Tibial nerve (tissue), 4 donors: ENCODE measurements around the gene DPP10. TPM values are rescaled to one million over a fixed set of nuclear protein-coding genes. Genes with fewer than 3 reads are reported as not detected.

Experiments used
- DNase-seq, 2 donors: peaks; one replicate each; pipeline ENCODE4 v3.0.0-alpha.2; 2019; ENCODE audit warnings: low spot score in 2 of 2
- H3K27ac ChIP-seq, 4 donors: fragments of 200-600 bp; sonication (generic) in 3 of 4; one replicate each; pipeline ENCODE4 v1.5.1; 2017 to 2019; ENCODE audit warnings: mild to moderate bottlenecking in 1 of 4
- H3K27me3 ChIP-seq, 2 donors: fragments of 200-600 bp; sonication (generic) in 1 of 2; one replicate each; pipeline versions ENCODE4 v1.5.1 to v1.6.0; 2017 to 2019
- H3K36me3 ChIP-seq, 3 donors: fragments of 200-600 bp; sonication (generic); one replicate each; pipeline ENCODE4 v1.5.1; 2018 to 2019
- H3K4me1 ChIP-seq, 4 donors: fragments of 200-600 bp; sonication (generic) in 3 of 4; one replicate each; pipeline ENCODE4 v1.5.1; 2017 to 2019
- H3K4me3 ChIP-seq, 4 donors: fragments of 200-600 bp; sonication (generic) in 3 of 4; one replicate each; pipeline ENCODE4 v1.5.1; 2017 to 2019; ENCODE audit warnings: mild to moderate bottlenecking in 1 of 4, moderate library complexity in 1 of 4
- H3K9me3 ChIP-seq, 4 donors: fragments of 200-600 bp; sonication (generic) in 3 of 4; one replicate each; pipeline ENCODE4 v1.5.1; 2017 to 2019
- CTCF ChIP-seq, 5 experiments: fragments of 200-600 bp in 3 of 5; fragments of 450-650 bp in 2 of 5; sonication (generic) in 3 of 5; IDR thresholded peaks; one replicate each; pipeline ENCODE4 v1.5.1; 2016 to 2019; ENCODE audit warnings: antibody characterized with exemption in 5 of 5, mild to moderate bottlenecking in 3 of 5, moderate library complexity in 2 of 5
- EP300 ChIP-seq, 2 donors: sonication (generic); formaldehyde crosslinking; IDR thresholded peaks; one replicate each; pipeline ENCODE4 v1.6.1; 2017; ENCODE audit warnings: antibody characterized with exemption in 2 of 2, mild to moderate bottlenecking in 1 of 2
- POLR2A ChIP-seq, 2 donors: fragments of 450-650 bp; IDR thresholded peaks; one replicate each; pipeline ENCODE4 v1.6.1; 2017; ENCODE audit warnings: antibody characterized with exemption in 2 of 2, mild to moderate bottlenecking in 2 of 2, moderate library complexity in 2 of 2
- WGBS, 2 donors: methylation state at CpG; one replicate each; pipeline ENCODE4 v1.1.5; 2018; 5-methylcytosine and 5-hydroxymethylcytosine counted together
- total RNA-seq, 4 donors: library from RNA; depleted of rRNA; stranded (reverse); fragments of >200 nt; gene quantifications; one replicate each; pipeline ENCODE4 v1.1.0, GENCODE V29; 2016

The DPP10 gene
- total RNA-seq, 4 donors from 2014 or later: 0.20 to 2.1 TPM; not detected in 2

- no peak for DNase-seq
- Histone ChIP-seq H3K4me1 (no peaks in the 10 kb centered on the region), H3K27ac (no peak overlapping the region), H3K9me3 (no peaks in the 10 kb centered on the region), H3K4me3 (no peak overlapping the region), H3K27me3 (no peaks in the 10 kb centered on the region), H3K36me3 (no peaks in the 10 kb centered on the region)
- TF ChIP-seq POLR2A (IDR thresholded peaks at IDR 0.05) (no peak), CTCF (IDR thresholded peaks at IDR 0.05) (no peak), EP300 (IDR thresholded peaks at IDR 0.05) (no peak)
- 46 to 55% methylated on average over 4 of the region's 4 CpGs for WGBS, 2 donors
Observed at GRCh38 chr2:115491186-115491793, 1048.8 kb downstream of the DPP10 start.

- TF ChIP-seq CTCF (IDR thresholded peaks at IDR 0.05): no peak
- TF ChIP-seq EP300 (IDR thresholded peaks at IDR 0.05): no peak
- no peak for TF ChIP-seq POLR2A (IDR thresholded peaks at IDR 0.05)
- Histone ChIP-seq H3K27ac (no peak overlapping the region), H3K9me3 (no peaks in the 10 kb centered on the region), H3K4me1 (no peaks in the 10 kb centered on the region), H3K27me3 (no peaks in the 10 kb centered on the region), H3K4me3 (no peak overlapping the region), H3K36me3 (no peaks in the 10 kb centered on the region)
- no peak for DNase-seq
- 14 to 31% methylated on average over 3 of the region's 3 CpGs for WGBS, 2 donors
Observed at GRCh38 chr2:115505331-115505730, 1062.9 kb downstream of the DPP10 start.

- H3K4me1 ChIP-seq: no peaks in the 10 kb centered on the region
- TF ChIP-seq EP300 (IDR thresholded peaks at IDR 0.05) (no peak), CTCF (IDR thresholded peaks at IDR 0.05) (no peak), POLR2A (IDR thresholded peaks at IDR 0.05) (no peak)
- H3K9me3 ChIP-seq: no peaks in the 10 kb centered on the region
- H3K4me3 ChIP-seq: no peak overlapping the region
- no peaks in the 10 kb centered on the region for H3K36me3 ChIP-seq
- H3K27ac ChIP-seq: no peak overlapping the region
- H3K27me3 ChIP-seq: no peaks in the 10 kb centered on the region
- DNase-seq: no peak
- WGBS, 2 donors: 68 to 71% methylated on average over 3 of the region's 3 CpGs
Observed at GRCh38 chr2:115520727-115521126, 1078.3 kb downstream of the DPP10 start.

- H3K27ac ChIP-seq: no peak overlapping the region
- H3K27me3 ChIP-seq: no peaks in the 10 kb centered on the region
- H3K36me3 ChIP-seq: no peaks in the 10 kb centered on the region
- no peak for TF ChIP-seq EP300 (IDR thresholded peaks at IDR 0.05)
- WGBS, 2 donors: 48 to 60% methylated on average over 4 of the region's 4 CpGs
- no peak overlapping the region for H3K4me3 ChIP-seq
- no peaks in the 10 kb centered on the region for H3K4me1 ChIP-seq
- no peaks in the 10 kb centered on the region for H3K9me3 ChIP-seq
- DNase-seq: no peak
Observed at GRCh38 chr2:115524452-115524851, 1082.0 kb downstream of the DPP10 start.

GRCh38 chr2:115529627-115530026, 1087.2 kb downstream of the DPP10 start:
- no peaks in the 10 kb centered on the region for H3K9me3 ChIP-seq
- no peak overlapping the region for H3K27ac ChIP-seq
- no peak for DNase-seq
- TF ChIP-seq POLR2A (IDR thresholded peaks at IDR 0.05) (no peak), CTCF (IDR thresholded peaks at IDR 0.05) (no peak), EP300 (IDR thresholded peaks at IDR 0.05) (no peak)
- no peaks in the 10 kb centered on the region for H3K4me1 ChIP-seq
- H3K4me3 ChIP-seq: no peak overlapping the region
- H3K36me3 ChIP-seq: no peaks in the 10 kb centered on the region
- no peaks in the 10 kb centered on the region for H3K27me3 ChIP-seq

GRCh38 chr2:115533081-115533480, 1090.6 kb downstream of the DPP10 start:
- Histone ChIP-seq H3K27me3 (no peaks in the 10 kb centered on the region), H3K36me3 (no peaks in the 10 kb centered on the region), H3K9me3 (no peaks in the 10 kb centered on the region), H3K4me3 (no peak overlapping the region), H3K27ac (no peak overlapping the region), H3K4me1 (no peaks in the 10 kb centered on the region)
- no peak for DNase-seq
- WGBS, 2 donors: 69 to 75% methylated on average over 4 of the region's 4 CpGs
- TF ChIP-seq EP300 (IDR thresholded peaks at IDR 0.05) (no peak), POLR2A (IDR thresholded peaks at IDR 0.05) (no peak), CTCF (IDR thresholded peaks at IDR 0.05) (no peak)
